Glutamatergic neuron (in vitro differentiated cells): Measurements from ENCODE around the gene SYT1. TPM values are rescaled to one million over a fixed set of nuclear protein-coding genes. Genes with fewer than 3 reads are reported as not detected.

Experiments used
- DNase-seq: peaks from one replicate; pipeline ENCODE4 v3.0.0; 2022
- H3K27ac Mint-ChIP-seq: one replicate; pipeline ENCODE4 v1.8.0; 2020; ENCODE audit warnings: mild to moderate bottlenecking, mixed read lengths, inconsistent platforms; ENCODE audit not compliant: unreplicated experiment
- H3K27me3 Mint-ChIP-seq: one replicate; pipeline ENCODE4 v1.8.0; 2020; ENCODE audit warnings: mild to moderate bottlenecking, moderate library complexity, mixed read lengths, inconsistent platforms; ENCODE audit not compliant: unreplicated experiment
- H3K36me3 Mint-ChIP-seq: one replicate; pipeline ENCODE4 v1.8.0; 2020; ENCODE audit warnings: mild to moderate bottlenecking, mixed read lengths, inconsistent platforms; ENCODE audit not compliant: unreplicated experiment
- H3K4me1 Mint-ChIP-seq: one replicate; pipeline ENCODE4 v1.8.0; 2020; ENCODE audit warnings: mild to moderate bottlenecking, low read depth, mixed read lengths, inconsistent platforms; ENCODE audit not compliant: unreplicated experiment
- H3K4me3 Mint-ChIP-seq: one replicate; pipeline ENCODE4 v1.8.0; 2020; ENCODE audit warnings: mild to moderate bottlenecking, mixed read lengths, inconsistent platforms; ENCODE audit not compliant: unreplicated experiment
- H3K9me3 Mint-ChIP-seq: one replicate; pipeline ENCODE4 v1.8.0; 2020; ENCODE audit warnings: mild to moderate bottlenecking, moderate library complexity, mixed read lengths, inconsistent platforms; ENCODE audit not compliant: unreplicated experiment
- total RNA-seq: library from RNA; stranded (reverse); fragmentation: NEBNext Ultra II Directional; extraction: Animal tissue kit (Norgen Biotek cat#: 25700); gene quantifications from one replicate; pipeline ENCODE4 v1.2.1, GENCODE V29; 2021; ENCODE audit not compliant: unreplicated experiment
- TF ChIP-seq, protein P1 (sequence below): fragments of 200-600 bp; sonication (generic); IDR thresholded peaks from one replicate; pipeline ENCODE4 v1.5.0; 2021; ENCODE audit not compliant: partially characterized antibody, unreplicated experiment

The SYT1 gene
- total RNA-seq, 1 donor from 2014 or later, result 155 TPM

DNA sequence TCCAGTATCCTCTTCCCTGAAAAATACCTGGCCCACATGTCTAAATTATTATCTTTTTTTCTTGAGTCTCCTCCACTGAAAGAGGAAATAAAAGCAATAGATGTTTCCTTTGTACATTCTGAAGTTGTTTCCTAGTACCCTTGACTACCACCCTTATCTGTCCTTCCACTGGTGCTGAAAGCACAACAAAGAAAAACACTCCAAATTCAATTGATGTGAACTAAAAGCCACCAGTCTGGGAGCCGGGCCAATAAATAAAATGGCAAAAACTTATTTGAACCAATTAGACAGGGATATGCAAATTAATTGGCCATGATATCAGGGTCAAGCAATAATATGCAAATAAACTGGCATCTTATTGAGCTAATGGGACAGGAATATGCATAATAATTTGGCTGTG lies 495.7 kb downstream of the SYT1 start:
- TF ChIP-seq, protein P1, sequence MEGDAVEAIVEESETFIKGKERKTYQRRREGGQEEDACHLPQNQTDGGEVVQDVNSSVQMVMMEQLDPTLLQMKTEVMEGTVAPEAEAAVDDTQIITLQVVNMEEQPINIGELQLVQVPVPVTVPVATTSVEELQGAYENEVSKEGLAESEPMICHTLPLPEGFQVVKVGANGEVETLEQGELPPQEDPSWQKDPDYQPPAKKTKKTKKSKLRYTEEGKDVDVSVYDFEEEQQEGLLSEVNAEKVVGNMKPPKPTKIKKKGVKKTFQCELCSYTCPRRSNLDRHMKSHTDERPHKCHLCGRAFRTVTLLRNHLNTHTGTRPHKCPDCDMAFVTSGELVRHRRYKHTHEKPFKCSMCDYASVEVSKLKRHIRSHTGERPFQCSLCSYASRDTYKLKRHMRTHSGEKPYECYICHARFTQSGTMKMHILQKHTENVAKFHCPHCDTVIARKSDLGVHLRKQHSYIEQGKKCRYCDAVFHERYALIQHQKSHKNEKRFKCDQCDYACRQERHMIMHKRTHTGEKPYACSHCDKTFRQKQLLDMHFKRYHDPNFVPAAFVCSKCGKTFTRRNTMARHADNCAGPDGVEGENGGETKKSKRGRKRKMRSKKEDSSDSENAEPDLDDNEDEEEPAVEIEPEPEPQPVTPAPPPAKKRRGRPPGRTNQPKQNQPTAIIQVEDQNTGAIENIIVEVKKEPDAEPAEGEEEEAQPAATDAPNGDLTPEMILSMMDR, result no peak
- peaks cover 4% of the 10 kb centered on the region for H3K4me1 Mint-ChIP-seq
- DNase-seq, result no peak
- H3K27ac Mint-ChIP-seq, result no peak overlapping the region
- peaks cover 5% of the 10 kb centered on the region for H3K27me3 Mint-ChIP-seq
- peaks cover 5% of the 10 kb centered on the region for H3K9me3 Mint-ChIP-seq
- no peak overlapping the region for H3K4me3 Mint-ChIP-seq
- H3K36me3 Mint-ChIP-seq, result peaks cover 5% of the 10 kb centered on the region

DNA sequence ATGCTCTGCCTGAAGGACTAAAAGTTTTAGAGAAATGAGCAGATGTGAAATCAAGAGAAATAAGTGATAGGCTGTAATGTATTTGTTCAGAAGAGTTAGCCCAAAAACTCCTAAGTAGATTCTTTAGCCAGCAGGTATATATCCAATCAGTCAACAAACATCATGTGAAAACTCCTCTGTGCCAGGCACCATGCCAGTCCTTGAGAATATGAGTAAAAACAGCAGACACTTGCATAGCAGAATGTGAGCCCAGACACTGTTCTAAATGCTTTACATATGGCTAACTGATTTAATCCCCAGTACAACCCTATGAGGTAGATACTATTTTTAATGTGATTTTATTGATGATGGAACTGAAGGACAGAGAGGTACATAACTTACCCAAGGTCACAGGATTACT lies 496.4 kb downstream of the SYT1 start:
- no peak overlapping the region for H3K27ac Mint-ChIP-seq
- peaks cover 5% of the 10 kb centered on the region for H3K36me3 Mint-ChIP-seq
- peaks cover 5% of the 10 kb centered on the region for H3K27me3 Mint-ChIP-seq
- H3K4me1 Mint-ChIP-seq, result no peaks in the 10 kb centered on the region
- no peak for DNase-seq
- TF ChIP-seq, protein P1, result no peak
- H3K4me3 Mint-ChIP-seq, result no peak overlapping the region
- H3K9me3 Mint-ChIP-seq, result peaks cover 5% of the 10 kb centered on the region

DNA sequence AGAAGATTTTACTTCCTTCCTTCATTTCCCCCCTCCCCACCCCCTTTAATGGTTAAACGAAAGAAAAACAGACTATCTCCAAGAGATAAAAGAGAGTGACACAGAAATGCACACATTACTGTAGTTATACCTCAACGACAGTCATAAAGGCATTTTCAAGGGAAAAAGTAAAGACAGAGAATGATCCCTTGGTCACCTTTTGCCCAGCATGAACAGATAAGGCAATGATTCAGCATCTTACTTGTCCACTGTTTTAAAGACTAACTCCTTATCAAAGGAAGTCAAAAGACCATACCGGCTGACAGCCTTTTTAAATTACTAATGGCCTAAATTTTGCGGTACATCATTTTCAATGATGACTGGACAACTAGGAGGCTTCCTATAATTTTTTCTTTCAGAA lies 499.6 kb downstream of the SYT1 start:
- Mint-ChIP-seq H3K4me1 (no peaks in the 10 kb centered on the region), H3K4me3 (no peak overlapping the region), H3K36me3 (peaks cover 5% of the 10 kb centered on the region), H3K27ac (no peak overlapping the region), H3K9me3 (peaks cover 6% of the 10 kb centered on the region), H3K27me3 (peaks cover 5% of the 10 kb centered on the region)
- TF ChIP-seq, protein P1, result no peak
- no peak for DNase-seq

DNA sequence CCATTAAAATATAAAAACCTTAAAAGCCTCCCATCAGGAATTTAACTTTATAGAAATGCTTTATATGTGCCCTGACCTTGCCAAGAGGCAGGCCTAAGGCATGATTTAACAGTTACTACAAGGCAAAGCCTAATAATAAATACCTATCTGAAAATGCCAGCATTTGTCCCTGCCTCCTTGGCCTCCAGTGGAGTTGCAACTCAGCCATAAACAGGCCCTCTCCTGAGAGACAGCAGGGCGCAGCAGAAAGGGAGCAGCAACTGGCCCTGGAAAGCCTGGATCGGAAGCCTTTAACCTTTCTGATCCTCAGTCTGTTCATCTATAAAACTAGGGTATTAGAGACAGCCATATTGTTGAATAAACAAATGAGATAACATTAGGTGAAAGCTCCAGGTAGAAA lies 501.8 kb downstream of the SYT1 start:
- no peaks in the 10 kb centered on the region for H3K36me3 Mint-ChIP-seq
- peaks cover 2% of the 10 kb centered on the region for H3K27me3 Mint-ChIP-seq
- H3K4me3 Mint-ChIP-seq, result no peak overlapping the region
- no peak for DNase-seq
- no peak overlapping the region for H3K27ac Mint-ChIP-seq
- TF ChIP-seq, protein P1, result no peak
- H3K4me1 Mint-ChIP-seq, result no peaks in the 10 kb centered on the region
- H3K9me3 Mint-ChIP-seq, result peaks cover 6% of the 10 kb centered on the region

DNA sequence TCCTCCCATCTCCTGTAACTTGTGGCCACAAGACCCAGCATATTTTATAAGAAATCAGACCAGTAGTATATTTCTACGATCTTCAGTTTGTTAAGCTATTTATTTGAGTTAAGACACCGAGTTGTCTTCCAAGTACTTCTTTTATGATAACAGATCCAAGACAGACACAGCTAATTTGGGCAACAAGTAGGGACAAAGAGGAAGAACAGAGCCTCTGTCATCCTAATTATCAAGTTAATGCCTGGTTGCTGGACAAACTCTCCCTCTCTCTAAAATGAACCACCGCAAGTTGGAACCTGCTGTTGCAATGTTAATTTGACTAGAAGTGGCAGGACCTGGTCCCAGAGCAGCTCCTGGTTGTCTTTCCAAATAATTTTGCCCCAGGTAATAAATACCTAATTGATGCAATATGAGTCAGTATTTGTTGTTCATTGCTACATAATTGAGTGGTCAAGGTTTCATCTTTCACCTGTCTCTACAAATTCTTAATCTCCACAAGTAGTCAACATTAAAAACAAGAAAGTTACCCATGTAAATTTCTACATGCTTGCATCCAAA lies 502.5 kb downstream of the SYT1 start:
- Mint-ChIP-seq H3K27ac (peak overlapping the region; percentile 16), H3K27me3 (peaks cover 2% of the 10 kb centered on the region), H3K4me3 (no peak overlapping the region), H3K36me3 (no peaks in the 10 kb centered on the region), H3K9me3 (peaks cover 6% of the 10 kb centered on the region), H3K4me1 (no peaks in the 10 kb centered on the region)
- TF ChIP-seq, protein P1, result no peak
- DNase-seq, result no peak
